Kidney (tissue), 14 donors: ENCODE results near the gene DOHH. TPM values are rescaled to one million over a fixed set of nuclear protein-coding genes. Genes with fewer than 3 reads are reported as not detected.
A peak's percentile ranks its signal among the peaks of the same experiment; 100 is the strongest.

Source experiments
- DNase-seq, 5 donors: peaks; one replicate each; pipeline ENCODE4 v3.0.0-alpha.2; 2013 to 2020
- FAIRE-seq: peaks from 2 replicates; lab custom pipeline; 2012; peaks lifted over from hg19 to GRCh38; lab: Jason Lieb, UNC
- H3K27ac ChIP-seq, 2 donors: one replicate each; pipeline ENCODE4 v1.7.0; 2013; ENCODE audit warnings: low read depth in 2 of 2, low read length in 2 of 2, inconsistent platforms in 1 of 2
- H3K27me3 ChIP-seq: one replicate; pipeline ENCODE4 v1.7.1; 2013; ENCODE audit warnings: low read length, inconsistent platforms; ENCODE audit not compliant: control insufficient read depth, insufficient read depth
- H3K36me3 ChIP-seq, 3 donors: one replicate each; pipeline versions ENCODE4 v1.7.0 to v1.7.1; 2013; ENCODE audit warnings: low read length in 3 of 3, control low read depth in 1 of 3, inconsistent platforms in 1 of 3; ENCODE audit not compliant: insufficient read depth in 3 of 3, control insufficient read depth in 2 of 3
- H3K4me1 ChIP-seq, 3 donors: one replicate each; pipeline versions ENCODE4 v1.7.0 to v1.7.1; 2013; ENCODE audit warnings: low read length in 3 of 3, inconsistent platforms in 1 of 3, low read depth in 1 of 3; ENCODE audit not compliant: control insufficient read depth in 2 of 3, insufficient read depth in 2 of 3
- H3K4me3 ChIP-seq, 3 donors: one replicate each; pipeline versions ENCODE4 v1.7.0 to v1.8.1; 2013; ENCODE audit warnings: low read length in 3 of 3, control low read depth in 1 of 3, inconsistent platforms in 1 of 3
- H3K9ac ChIP-seq, 3 donors: one replicate each; pipeline versions ENCODE4 v1.7.0 to v1.7.1; 2013; ENCODE audit warnings: low read length in 3 of 3, control low read depth in 1 of 3, inconsistent platforms in 1 of 3
- H3K9me3 ChIP-seq, 3 donors: one replicate each; pipeline versions ENCODE4 v1.7.0 to v1.7.1; 2013; ENCODE audit warnings: low read length in 3 of 3, control low read depth in 1 of 3, inconsistent platforms in 1 of 3; ENCODE audit not compliant: control insufficient read depth in 2 of 3, insufficient read depth in 1 of 3
- CTCF ChIP-seq: IDR thresholded peaks from 3 replicates; pipeline ENCODE4 v1.5.1; 2012; ENCODE audit warnings: mild to moderate bottlenecking, moderate library complexity, borderline replicate concordance; ENCODE audit not compliant: insufficient read depth; ENCODE audit errors: extremely low read depth
- intact Hi-C: fragments of 100-400 bp; cut with DNase I; formaldehyde crosslinking; loops from one replicate; pipeline ENCODE4 v1.11.1; 2022
- polyA plus RNA-seq: library from polyadenylated mRNA; stranded (reverse); fragments of 350-450 nt; fragmentation: Illumina TruSeq; extraction: RNeasy Lipid Tissue Mini Kit (QIAGEN cat#74804); gene quantifications from one replicate; pipeline ENCODE4 v1.2.3, GENCODE V29; 2014; ENCODE audit warnings: low read depth, low replicate concordance; ENCODE audit not compliant: insufficient read depth
- total RNA-seq: library from RNA; stranded (reverse); fragmentation: NEBNext Ultra II Directional; extraction: Animal tissue kit (Norgen Biotek cat#: 25700); gene quantifications from one replicate; pipeline ENCODE4 v1.2.1, GENCODE V29; 2021
- donor health status: control.
- donor health status: control.
- donor health status: control.
- donor health status: control.
- donor health status: control.
- donor health status: DM: yes; HTN: yes; CAD: no.
- donor health status: Normal renal cell carcinoma (clear cell type).

Gene DOHH
- total and polyA plus RNA-seq, 2 donors from 2014 or later: 12.2 to 20.2 TPM

- Histone ChIP-seq H3K27ac (peak overlapping the region in 1 of 2 donors; percentile 11), H3K27me3 (no peaks in the 10 kb centered on the region), H3K36me3 (peaks cover 2 to 25% (median 17%) of the 10 kb centered on the region in 3 donors)
These were observed 44.4 kb downstream of the DOHH start for GRCh38 chr19:3455960-3456601.

GRCh38 chr19:3455393-3455955 lies 45.0 kb downstream of the DOHH start:
- H3K4me3 ChIP-seq: no peak overlapping the region
- H3K36me3 ChIP-seq: peaks cover 2 to 25% (median 17%) of the 10 kb centered on the region in 3 donors
- no peaks in the 10 kb centered on the region for H3K27me3 ChIP-seq
- H3K27ac ChIP-seq: peak overlapping the region in 1 of 2 donors; percentile 11
- intact Hi-C loops: no loop called here
- FAIRE-seq (no peak), DNase-seq (no peak)
- no peaks in the 10 kb centered on the region for H3K9me3 ChIP-seq
- no peak for TF ChIP-seq CTCF
- H3K4me1 ChIP-seq: peaks cover 0 to 35% (median 18%) of the 10 kb centered on the region in 3 donors
- H3K9ac ChIP-seq: no peak overlapping the region

More at GRCh38 chr19:3455960-3456601, 44.4 kb downstream of the DOHH start:
- TF ChIP-seq CTCF: no peak
- DNase-seq (no peak), FAIRE-seq (no peak)
- Histone ChIP-seq H3K9me3 (no peaks in the 10 kb centered on the region), H3K4me3 (no peak overlapping the region), H3K4me1 (peaks cover 0 to 34% (median 18%) of the 10 kb centered on the region in 3 donors), H3K9ac (no peak overlapping the region)
- intact Hi-C loops: no loop called here

- H3K4me3 ChIP-seq: no peak overlapping the region
- TF ChIP-seq CTCF: no peak
- no peaks in the 10 kb centered on the region for H3K27me3 ChIP-seq
- H3K4me1 ChIP-seq: peaks cover 0 to 30% (median 14%) of the 10 kb centered on the region in 3 donors
- no peaks in the 10 kb centered on the region for H3K9me3 ChIP-seq
- FAIRE-seq (no peak), DNase-seq (no peak)
- peak overlapping the region in 1 of 2 donors; percentile 27 for H3K27ac ChIP-seq
- intact Hi-C loops: no loop called here
- no peak overlapping the region for H3K9ac ChIP-seq
- peaks cover 2 to 25% (median 17%) of the 10 kb centered on the region in 3 donors for H3K36me3 ChIP-seq
These were observed 45.6 kb downstream of the DOHH start for GRCh38 chr19:3454656-3455392.
